GM23338 (cell line): Measurements from ENCODE around the gene CTRL. TPM values are rescaled to one million over a fixed set of nuclear protein-coding genes. Genes with fewer than 3 reads are reported as not detected.

ENCODE experiments used
- ATAC-seq: fragments of 200-7000 bp; cut with Tn5 transposase; 3 replicates; pipeline ENCODE4 v1.9.1; 2020
- DNase-seq: peaks from one replicate; pipeline ENCODE4 v3.0.0-alpha.2; 2015; ENCODE audit warnings: low spot score
- H2AFZ ChIP-seq: fragments of 200-600 bp; sonication (generic); 2 replicates; pipeline ENCODE4 v1.8.0; 2016; ENCODE audit warnings: antibody characterized with exemption, mild to moderate bottlenecking, moderate library complexity
- H3F3A ChIP-seq: fragments of 200-600 bp; sonication (generic); replicated peaks from 2 replicates; pipeline ENCODE4 v1.8.0; 2017; ENCODE audit warnings: antibody characterized with exemption, mixed run types, low read depth
- H3K27ac ChIP-seq: fragments of 200-600 bp; sonication (generic); 2 replicates; pipeline ENCODE4 v1.6.1; 2016; ENCODE audit warnings: low read depth
- H3K27me3 ChIP-seq: fragments of 200-600 bp; sonication (generic); 2 replicates; pipeline ENCODE4 v1.8.0; 2016; ENCODE audit warnings: mild to moderate bottlenecking, mixed run types, moderate library complexity; ENCODE audit not compliant: insufficient read depth
- H3K36me3 ChIP-seq: fragments of 200-600 bp; sonication (generic); 2 replicates; pipeline ENCODE4 v1.8.0; 2016; ENCODE audit warnings: mild to moderate bottlenecking; ENCODE audit not compliant: insufficient read depth
- H3K4me1 ChIP-seq: fragments of 200-600 bp; sonication (generic); 2 replicates; pipeline ENCODE4 v1.8.0; 2016; ENCODE audit warnings: mild to moderate bottlenecking, moderate library complexity; ENCODE audit not compliant: insufficient read depth
- H3K4me2 ChIP-seq: fragments of 200-600 bp; sonication (generic); 2 replicates; pipeline ENCODE4 v1.7.1; 2017; ENCODE audit warnings: mixed run types
- H3K4me3 ChIP-seq: fragments of 200-600 bp; sonication (generic); 2 replicates; pipeline ENCODE4 v1.6.1; 2016; ENCODE audit warnings: mixed run types
- H3K79me2 ChIP-seq: fragments of 200-600 bp; sonication (generic); replicated peaks from 2 replicates; pipeline ENCODE4 v1.8.0; 2017; ENCODE audit warnings: mild to moderate bottlenecking; ENCODE audit not compliant: insufficient read depth
- H3K9me2 ChIP-seq: fragments of 200-600 bp; sonication (generic); 2 replicates; pipeline ENCODE4 v1.8.0; 2017; ENCODE audit not compliant: insufficient read depth
- H4K20me1 ChIP-seq: fragments of 200-600 bp; sonication (generic); replicated peaks from 2 replicates; pipeline ENCODE4 v1.8.0; 2017; ENCODE audit warnings: mild to moderate bottlenecking; ENCODE audit not compliant: insufficient read depth
- H3K27ac Mint-ChIP-seq: 2 replicates; pipeline ENCODE4 v1.8.0; 2020; ENCODE audit warnings: inconsistent platforms, mild to moderate bottlenecking, moderate library complexity, mixed read lengths
- H3K27me3 Mint-ChIP-seq: 3 replicates; pipeline ENCODE4 v1.8.0; 2022; ENCODE audit warnings: low read depth, mild to moderate bottlenecking, moderate library complexity, mixed read lengths, inconsistent platforms; ENCODE audit not compliant: insufficient read depth, poor library complexity
- H3K36me3 Mint-ChIP-seq: 3 replicates; pipeline ENCODE4 v1.8.0; 2021; ENCODE audit warnings: low read depth, mild to moderate bottlenecking, inconsistent platforms, moderate library complexity, mixed read lengths
- H3K4me1 Mint-ChIP-seq: 3 replicates; pipeline ENCODE4 v1.8.0; 2020; ENCODE audit warnings: mild to moderate bottlenecking, inconsistent platforms, mixed read lengths
- H3K4me3 Mint-ChIP-seq: 3 replicates; pipeline ENCODE4 v1.8.0; 2021; ENCODE audit warnings: moderate library complexity, mild to moderate bottlenecking, inconsistent platforms, mixed read lengths
- H3K9me3 Mint-ChIP-seq: 3 replicates; pipeline ENCODE4 v1.8.0; 2020; ENCODE audit warnings: moderate library complexity, mild to moderate bottlenecking, inconsistent platforms, mixed read lengths
- EZH2 ChIP-seq: fragments of 200-600 bp; sonication (generic); IDR thresholded peaks from one replicate; pipeline ENCODE4 v1.8.0; 2017; ENCODE audit warnings: antibody characterized with exemption, mild to moderate bottlenecking, low read depth; ENCODE audit not compliant: unreplicated experiment
- NANOG ChIP-seq: IDR thresholded peaks from 2 replicates; pipeline ENCODE4 v1.6.1; 2016; ENCODE audit warnings: antibody characterized with exemption, borderline replicate concordance
- REST ChIP-seq: IDR thresholded peaks from one replicate; pipeline ENCODE4 v1.6.1; 2018; ENCODE audit warnings: antibody characterized with exemption; ENCODE audit not compliant: unreplicated experiment
- STAT1 ChIP-seq: IDR thresholded peaks from one replicate; pipeline ENCODE4 v1.6.1; 2016; ENCODE audit warnings: antibody characterized with exemption; ENCODE audit not compliant: unreplicated experiment
- ZNF462 ChIP-seq: fragments of 250-450 bp; sonication (Bioruptor Pico); IDR thresholded peaks from 2 replicates; pipeline ENCODE4 v1.5.0; 2020; ENCODE audit warnings: mild to moderate bottlenecking, moderate library complexity
- polyA plus RNA-seq: library from polyadenylated mRNA; unstranded; fragments of >200 nt; fragmentation: Nextera tagmentation; extraction: Ambion mirVana; gene quantifications from 2 replicates; pipeline ENCODE4 v1.2.1, GENCODE V29; 2016
- total RNA-seq: library from RNA; depleted of rRNA; stranded (reverse); fragments of >200 nt; shearing (Covaris generic); gene quantifications from 2 replicates; pipeline ENCODE4 v1.2.3, GENCODE V29; 2014

Gene CTRL
- total and polyA plus RNA-seq, 2 experiments from 2014 or later: 1.6 to 13.0 TPM

GRCh38 chr16:67954421-67955196 is 22.9 kb upstream of the CTRL start:
- H3K79me2 ChIP-seq: no peaks in the 10 kb centered on the region
- Mint-ChIP-seq H3K9me3 (no peaks in the 10 kb centered on the region), H3K4me3 (no peak overlapping the region), H3K27me3 (peaks cover 3% of the 10 kb centered on the region), H3K4me1 (no peaks in the 10 kb centered on the region; the same call in 2 of the 3 replicates), H3K27ac (no peak overlapping the region), H3K36me3 (peaks cover 40% of the 10 kb centered on the region)
- no peaks in the 10 kb centered on the region for H3K4me1 ChIP-seq
- no peak overlapping the region for H3K4me2 ChIP-seq
- H3K9me2 ChIP-seq: no peaks in the 10 kb centered on the region
- ATAC-seq (no peak), DNase-seq (no peak)
- H2AFZ ChIP-seq: no peak overlapping the region
- peaks cover 4% of the 10 kb centered on the region; the same call in 1 of the 2 replicates for H4K20me1 ChIP-seq
- no peak overlapping the region for H3K4me3 ChIP-seq
- TF ChIP-seq STAT1: no peak
- no peak for TF ChIP-seq REST
- TF ChIP-seq ZNF462 (CRISPR knock-in tag): no peak
- TF ChIP-seq EZH2: no peak
- no peak for TF ChIP-seq NANOG
- no peaks in the 10 kb centered on the region for H3K27me3 ChIP-seq
- H3F3A ChIP-seq: no peaks in the 10 kb centered on the region
- H3K27ac ChIP-seq: no peak overlapping the region
- H3K36me3 ChIP-seq: no peaks in the 10 kb centered on the region; the same call in 1 of the 2 replicates
